ENCODE results near the gene TBC1D16. TPM values are rescaled to one million over a fixed set of nuclear protein-coding genes. Genes with fewer than 3 reads are reported as not detected.

Gene TBC1D16
- total RNA-seq, 1 donor from 2014 or later = 23.7 TPM

- no peaks in the 10 kb centered on the region for H3K27me3 ChIP-seq (ENCODE audit: control insufficient read depth, insufficient read depth, low read length)
- DNase-seq (ENCODE audit: low read depth) (peak; percentile 61), FAIRE-seq (peak; percentile 73)
- TF ChIP-seq CTCF (IDR thresholded peaks at IDR 0.05; ENCODE audit: insufficient read depth, low read length, severe bottlenecking) = peak; percentile 46
- no peaks in the 10 kb centered on the region for H3K36me3 ChIP-seq (ENCODE audit: control insufficient read depth, insufficient read depth, low read length)
- no peak overlapping the region for H3K4me3 ChIP-seq (ENCODE audit: low read depth, low read length)
Observed at GRCh38 chr17:80030730-80031410, 4.8 kb downstream of the TBC1D16 start.

- FAIRE-seq (peak; percentile 89), DNase-seq (ENCODE audit: low read depth) (peak; percentile 20)
- Histone ChIP-seq H3K36me3 (ENCODE audit: control insufficient read depth, insufficient read depth, low read length) (no peaks in the 10 kb centered on the region), H3K27me3 (ENCODE audit: control insufficient read depth, insufficient read depth, low read length) (no peaks in the 10 kb centered on the region), H3K4me3 (ENCODE audit: low read depth, low read length) (no peak overlapping the region)
- TF ChIP-seq CTCF (IDR thresholded peaks at IDR 0.05; ENCODE audit: insufficient read depth, low read length, severe bottlenecking) = no peak
Observed at GRCh38 chr17:80029258-80029974, 6.3 kb downstream of the TBC1D16 start.

DNA sequence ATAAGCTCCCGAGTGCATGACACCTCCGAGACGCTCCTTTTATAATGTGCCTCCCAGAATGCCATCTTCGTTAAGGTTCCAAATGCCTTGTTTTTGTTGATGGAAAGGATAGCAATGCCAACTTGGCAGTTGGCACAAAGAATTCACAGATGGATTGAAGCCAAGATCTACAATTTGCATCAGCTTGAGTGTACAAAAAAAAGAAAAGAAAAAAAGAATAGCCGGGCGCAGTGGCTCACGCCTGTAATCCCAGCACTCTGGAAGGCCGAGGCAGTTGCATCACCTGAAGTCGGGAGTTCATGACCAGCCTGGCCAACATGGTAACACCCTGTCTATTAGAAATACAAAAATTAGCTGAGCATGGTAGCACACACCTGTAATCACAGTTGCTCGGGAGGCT lies 7.6 kb downstream of the TBC1D16 start:
- no peak for FAIRE-seq

GRCh38 chr17:80027043-80027435 lies 8.6 kb downstream of the TBC1D16 start:
- FAIRE-seq (no peak), DNase-seq (ENCODE audit: low read depth) (no peak)
- H3K4me3 ChIP-seq (ENCODE audit: low read depth, low read length) = no peak overlapping the region
- no peaks in the 10 kb centered on the region for H3K36me3 ChIP-seq (ENCODE audit: control insufficient read depth, insufficient read depth, low read length)
- no peaks in the 10 kb centered on the region for H3K27me3 ChIP-seq (ENCODE audit: control insufficient read depth, insufficient read depth, low read length)
- no peak for TF ChIP-seq CTCF (IDR thresholded peaks at IDR 0.05; ENCODE audit: insufficient read depth, low read length, severe bottlenecking)

More for the DNA sequence above, 7.6 kb downstream of the TBC1D16 start:
- no peaks in the 10 kb centered on the region for H3K36me3 ChIP-seq (ENCODE audit: control insufficient read depth, insufficient read depth, low read length)
- no peak for DNase-seq (ENCODE audit: low read depth)
- H3K4me3 ChIP-seq (ENCODE audit: low read depth, low read length) = no peak overlapping the region
- no peaks in the 10 kb centered on the region for H3K27me3 ChIP-seq (ENCODE audit: control insufficient read depth, insufficient read depth, low read length)
- TF ChIP-seq CTCF (IDR thresholded peaks at IDR 0.05; ENCODE audit: insufficient read depth, low read length, severe bottlenecking) = no peak

GRCh38 chr17:80026359-80027042 lies 9.2 kb downstream of the TBC1D16 start:
- Histone ChIP-seq H3K27me3 (ENCODE audit: control insufficient read depth, insufficient read depth, low read length) (no peaks in the 10 kb centered on the region), H3K36me3 (ENCODE audit: control insufficient read depth, insufficient read depth, low read length) (no peaks in the 10 kb centered on the region), H3K4me3 (ENCODE audit: low read depth, low read length) (no peak overlapping the region)
- TF ChIP-seq CTCF (IDR thresholded peaks at IDR 0.05; ENCODE audit: insufficient read depth, low read length, severe bottlenecking) = no peak
- no peak for FAIRE-seq
- DNase-seq (ENCODE audit: low read depth) = no peak

All from bronchial epithelial cell (primary cell).